ENCODE results near the gene SLC22A31.
A peak's percentile ranks its signal among the peaks of the same experiment; 100 is the strongest.

Gene SLC22A31

DNA sequence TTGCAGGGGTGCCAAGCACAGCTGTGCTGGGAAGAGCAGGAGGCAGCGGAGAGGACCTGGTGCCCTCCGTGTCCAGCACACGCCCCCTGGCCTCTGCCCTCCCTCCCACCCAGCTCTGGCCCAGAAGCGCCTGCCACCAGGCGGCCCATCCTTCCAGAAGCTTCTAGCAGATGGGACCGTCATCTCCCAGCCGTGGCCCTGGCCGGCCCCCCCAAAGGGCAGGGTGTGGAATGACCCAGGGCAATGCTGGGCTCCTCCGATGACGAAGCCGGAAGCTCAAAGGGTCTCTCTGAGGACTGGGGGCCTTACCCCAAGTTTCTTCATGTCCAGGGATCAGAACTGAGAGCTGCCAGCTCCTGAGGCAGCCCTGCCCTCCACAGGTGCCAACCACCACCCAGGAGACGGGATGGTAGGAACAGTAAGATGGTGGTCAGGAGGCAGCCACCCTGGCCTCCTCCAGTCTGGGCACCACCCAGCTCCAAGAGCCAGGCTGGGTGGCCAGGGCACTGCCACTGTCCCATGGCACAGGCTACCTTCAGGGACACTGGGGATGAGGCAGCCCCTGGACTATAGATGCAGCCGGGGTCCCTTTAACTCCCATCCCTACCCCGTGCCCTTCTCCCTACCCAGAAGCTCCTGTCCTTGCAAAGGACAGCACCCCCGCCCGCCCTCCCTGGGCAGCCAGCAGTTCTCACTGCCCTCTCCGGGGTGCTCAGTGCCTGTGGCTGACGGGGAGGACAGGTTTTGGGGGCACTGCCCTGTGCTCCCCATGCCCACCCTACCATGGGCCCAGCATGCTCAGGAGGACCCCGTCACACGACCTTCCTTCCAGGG, 35.3 kb downstream of the SLC22A31 start:
- no peak for DNase-seq

- DNase-seq = no peak
These were observed 35.9 kb downstream of the SLC22A31 start for GRCh38 chr16:89164436-89164835.

DNA sequence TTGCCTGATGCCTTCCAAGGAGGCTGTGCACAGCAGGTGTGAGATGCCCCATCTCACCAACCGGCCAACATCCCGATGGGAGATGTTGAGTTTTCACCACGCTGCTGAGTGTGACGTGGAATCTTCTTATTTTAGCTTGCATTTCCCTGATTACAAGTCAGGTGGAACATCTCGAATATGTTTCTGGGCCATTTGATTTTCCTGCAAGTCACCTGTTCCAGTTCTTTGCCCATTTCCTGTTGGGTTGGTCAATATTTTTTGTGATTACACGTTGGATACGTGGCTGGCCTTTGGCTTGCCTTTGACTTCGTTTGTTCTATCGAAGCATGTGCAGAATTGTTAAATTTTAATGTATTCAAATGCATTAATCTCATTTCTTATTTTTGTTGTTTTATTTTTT, 37.0 kb downstream of the SLC22A31 start:
- DNase-seq = no peak

DNA sequence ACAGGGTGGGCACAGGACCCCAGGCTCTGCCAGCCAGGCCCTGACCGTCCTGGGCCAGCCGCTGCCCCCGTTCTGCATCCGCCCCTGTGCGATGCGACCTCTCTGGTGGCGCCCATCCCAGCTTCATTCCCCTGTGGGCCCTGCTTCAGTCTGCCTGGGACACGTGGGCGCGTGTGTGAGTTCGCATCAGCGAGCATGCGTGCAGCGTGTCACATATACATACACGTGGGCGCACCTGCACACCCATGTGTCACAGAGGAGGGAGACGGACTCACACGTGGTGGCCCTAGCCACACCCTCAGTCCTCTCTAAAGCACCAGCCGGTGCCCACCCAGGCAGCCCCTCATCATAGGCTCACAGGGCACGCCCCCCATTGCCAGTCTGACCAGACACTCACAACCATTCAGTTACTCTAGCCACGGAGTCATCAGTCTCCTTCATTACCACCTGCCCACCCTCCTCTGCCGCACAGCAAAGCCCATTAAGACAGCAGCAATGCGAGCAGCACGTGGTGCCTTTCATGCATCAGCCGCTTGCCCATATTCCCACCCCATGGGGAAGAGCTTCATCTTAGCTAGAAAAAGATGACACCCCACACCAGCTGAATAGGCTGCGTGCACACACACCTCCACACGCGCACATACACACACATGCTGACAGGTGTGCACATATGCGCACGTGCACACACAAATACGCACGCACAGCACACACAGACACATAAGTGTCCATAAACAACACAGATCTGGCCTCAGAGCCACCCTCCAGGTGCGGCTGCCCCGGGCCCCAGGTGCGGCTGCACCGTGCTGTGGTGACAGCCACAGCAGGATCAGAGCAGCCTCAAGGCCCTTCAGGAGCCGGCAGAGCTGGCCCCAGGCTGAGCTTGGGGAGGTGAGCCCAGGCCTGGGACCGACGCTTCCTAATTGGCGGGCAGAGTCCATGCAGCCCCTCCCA, 38.3 kb downstream of the SLC22A31 start:
- DNase-seq = no peak

- DNase-seq = no peak
These were observed 39.2 kb downstream of the SLC22A31 start for GRCh38 chr16:89160977-89161701.

DNA sequence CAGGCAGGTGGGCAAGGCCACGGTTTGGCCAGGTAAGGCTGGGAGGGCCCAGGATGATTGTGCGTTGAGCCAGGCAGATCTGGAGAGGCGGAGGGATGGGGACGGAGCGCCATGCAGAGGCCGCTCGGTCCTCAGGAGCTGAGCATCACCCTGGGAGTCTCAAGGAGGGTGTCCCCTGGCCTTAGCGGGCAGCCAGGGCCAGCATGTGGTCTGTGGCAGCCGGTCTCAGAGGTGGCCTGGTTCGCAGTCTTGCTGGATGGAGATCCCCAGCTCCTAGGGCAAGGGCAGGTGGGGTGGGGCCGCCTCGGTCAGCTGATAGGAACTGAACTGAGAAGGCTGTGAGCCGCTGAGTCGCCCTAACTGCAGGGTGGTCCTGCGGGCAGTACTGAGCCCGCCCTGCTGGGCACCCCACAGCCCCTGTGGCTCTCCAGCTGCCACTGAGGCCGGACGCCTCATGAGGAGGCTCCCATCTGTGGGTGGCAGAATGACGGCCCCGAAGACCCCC, 40.4 kb downstream of the SLC22A31 start:
- DNase-seq = no peak

- no peak for DNase-seq
These were observed 41.1 kb downstream of the SLC22A31 start for GRCh38 chr16:89159066-89159849.

DNA sequence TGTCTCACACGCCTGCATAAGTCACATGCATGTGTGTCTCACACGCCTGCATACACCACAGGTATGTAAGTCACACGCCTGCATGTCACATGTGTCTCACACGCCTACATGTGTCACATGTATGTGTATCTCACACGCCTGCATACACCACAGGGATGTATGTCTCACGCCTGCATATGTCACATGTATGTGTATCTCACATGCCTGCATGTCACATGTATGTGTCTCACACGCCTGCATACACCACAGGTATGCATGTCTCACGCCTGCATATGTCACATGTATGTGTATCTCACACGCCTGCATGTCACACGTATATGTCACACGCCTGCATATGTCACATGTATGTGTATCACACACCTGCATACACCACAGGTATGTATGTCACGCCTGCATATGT, 42.6 kb downstream of the SLC22A31 start:
- DNase-seq = no peak

GRCh38 chr16:89156740-89157645, 43.3 kb downstream of the SLC22A31 start:
- no peak for DNase-seq

- DNase-seq = no peak
These were observed 44.2 kb downstream of the SLC22A31 start for GRCh38 chr16:89155851-89156739.

- DNase-seq = peak; percentile 74
These were observed 45.1 kb downstream of the SLC22A31 start for GRCh38 chr16:89155184-89155679.

- no peak for DNase-seq
These were observed 45.8 kb downstream of the SLC22A31 start for GRCh38 chr16:89154390-89155183.

DNA sequence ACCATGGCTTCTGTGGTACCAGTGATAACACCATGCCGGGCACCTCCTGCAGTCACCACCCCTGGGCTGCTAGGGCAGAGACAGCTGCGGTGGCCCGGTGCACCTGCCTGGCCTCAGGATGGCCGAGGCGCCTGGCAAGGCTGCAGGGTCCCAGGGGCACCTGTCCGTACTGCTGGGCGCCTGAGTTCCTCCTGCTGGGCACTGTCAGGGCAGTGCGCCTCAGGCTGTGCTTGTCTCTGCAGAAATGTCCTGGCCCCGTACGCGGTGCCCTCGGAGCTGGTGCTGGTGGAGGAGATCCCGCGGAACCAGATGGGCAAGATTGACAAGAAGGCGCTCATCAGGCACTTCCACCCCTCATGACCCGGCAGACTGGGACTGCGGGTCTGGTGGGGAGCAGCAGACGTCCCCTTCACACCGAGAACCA, 46.5 kb downstream of the SLC22A31 start:
- no peak for DNase-seq

GRCh38 chr16:89152831-89153700, 47.3 kb downstream of the SLC22A31 start:
- no peak for DNase-seq

- DNase-seq = no peak
These were observed 49.4 kb downstream of the SLC22A31 start for GRCh38 chr16:89150981-89151380.

GRCh38 chr16:89150090-89150835, 50.1 kb downstream of the SLC22A31 start:
- no peak for DNase-seq

GRCh38 chr16:89149386-89149785, 51.0 kb downstream of the SLC22A31 start:
- DNase-seq = no peak

All from femur (tissue), 1 donor.